Muscle of arm (tissue), 12 donors: Measurements from ENCODE around the gene STK11IP. TPM values are rescaled to one million over a fixed set of nuclear protein-coding genes. Genes with fewer than 3 reads are reported as not detected.
A peak's percentile ranks its signal among the peaks of the same experiment; 100 is the strongest.

ENCODE experiments used
- DNase-seq: peaks from one replicate; pipeline ENCODE4 v3.0.0-alpha.2; 2013
- polyA plus RNA-seq, 12 donors: library from polyadenylated mRNA; unstranded; fragments of 120-200 nt; gene quantifications; one replicate each; pipeline ENCODE4 v1.2.1, GENCODE V29; 2013; ENCODE audit not compliant: insufficient read length in 12 of 12

Gene STK11IP
- polyA plus RNA-seq, 12 donors, result 10.8 to 22.0 (median 14.2) TPM; not detected in 1

- no peak for DNase-seq
These were observed 20.9 kb upstream of the STK11IP start for GRCh38 chr2:219576505-219577388.

- DNase-seq, result no peak
These were observed 18.6 kb upstream of the STK11IP start for GRCh38 chr2:219578811-219579613.

- no peak for DNase-seq
These were observed 16.3 kb upstream of the STK11IP start for GRCh38 chr2:219581346-219581745.

GRCh38 chr2:219591091-219591490, 6.6 kb upstream of the STK11IP start:
- no peak for DNase-seq

- DNase-seq, result no peak
These were observed 4.9 kb upstream of the STK11IP start for GRCh38 chr2:219592736-219593135.

- DNase-seq, result no peak
These were observed 4.5 kb upstream of the STK11IP start for GRCh38 chr2:219593154-219593553.

GRCh38 chr2:219595256-219595655, 2.4 kb upstream of the STK11IP start:
- peak; percentile 74 for DNase-seq

GRCh38 chr2:219596954-219597551, 604 bp upstream of the STK11IP start:
- DNase-seq, result peak; percentile 26

- no peak for DNase-seq
These were observed 836 bp downstream of the STK11IP start for GRCh38 chr2:219598308-219599078.

GRCh38 chr2:219603771-219604170, 6.1 kb downstream of the STK11IP start:
- DNase-seq, result no peak

GRCh38 chr2:219605607-219605954, 7.9 kb downstream of the STK11IP start:
- DNase-seq, result no peak

- DNase-seq, result no peak
These were observed 10.3 kb downstream of the STK11IP start for GRCh38 chr2:219607931-219608330.

- no peak for DNase-seq
These were observed 10.8 kb downstream of the STK11IP start for GRCh38 chr2:219608399-219608964.

- no peak for DNase-seq
These were observed 11.6 kb downstream of the STK11IP start for GRCh38 chr2:219609149-219609750.

- DNase-seq, result no peak
These were observed 13.6 kb downstream of the STK11IP start for GRCh38 chr2:219611306-219611705.

- DNase-seq, result no peak
These were observed 14.4 kb downstream of the STK11IP start for GRCh38 chr2:219611866-219612576.

- no peak for DNase-seq
These were observed 15.1 kb downstream of the STK11IP start for GRCh38 chr2:219612577-219613286.

- DNase-seq, result no peak
These were observed 15.9 kb downstream of the STK11IP start for GRCh38 chr2:219613461-219614070.
